GM18868 (cell line): ENCODE data around the gene FAM72C.
"Not testable (repeated sequence)": the region's sequence is repeated elsewhere in the genome, so short reads cannot be mapped to it uniquely, and the experiment has no call there.

Experiments used
- ATAC-seq: cut with Tn5 transposase; IDR thresholded peaks from one replicate; pipeline ENCODE4 v1.9.1; 2021; ENCODE audit warnings: mild to moderate bottlenecking, moderate library complexity; ENCODE audit not compliant: unreplicated experiment

FAM72C gene

DNA sequence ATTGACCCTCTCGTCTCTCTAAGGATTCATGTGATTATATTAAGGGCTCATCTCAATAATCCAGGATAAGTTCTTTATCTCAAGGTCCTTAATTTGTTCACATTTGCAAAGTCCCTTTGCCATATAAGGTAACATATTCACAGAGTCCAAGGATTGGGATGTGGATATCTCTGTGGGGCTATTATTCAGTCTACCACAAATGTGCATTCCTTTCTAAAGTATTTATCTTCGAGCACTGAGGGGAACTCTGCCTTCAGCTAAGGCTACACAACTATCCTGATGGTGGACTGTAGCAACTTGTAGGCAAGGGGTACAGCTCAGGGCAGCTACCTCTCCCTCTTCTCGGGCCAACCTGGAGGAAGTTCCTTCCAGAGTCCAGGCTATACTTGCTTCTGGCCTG lies 53.2 kb downstream of the FAM72C start:
- ATAC-seq, result not testable (repeated sequence)

DNA sequence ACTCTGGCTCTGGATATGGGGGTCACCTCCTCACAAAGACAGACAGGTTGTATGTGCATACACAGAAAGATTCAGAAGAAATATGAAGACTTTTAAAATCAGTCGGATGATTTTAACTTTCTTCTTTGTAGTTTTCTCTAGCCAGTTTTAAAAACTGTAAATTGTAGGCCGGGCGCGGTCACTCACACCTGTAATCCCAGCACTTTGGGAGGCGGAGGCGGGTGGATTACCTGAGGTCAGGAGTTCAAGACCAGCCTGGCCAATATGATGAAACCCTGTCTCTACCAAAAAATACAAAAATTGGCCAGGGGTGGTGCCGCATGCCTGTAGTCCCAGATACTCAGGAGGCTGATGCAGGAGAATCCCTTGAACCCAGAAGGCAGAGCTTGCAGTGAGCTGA lies 58.1 kb downstream of the FAM72C start:
- not testable (repeated sequence) for ATAC-seq
